ENCODE results near the gene LTBR.
A peak's percentile ranks its signal among the peaks of the same experiment; 100 is the strongest.

The LTBR gene

DNA sequence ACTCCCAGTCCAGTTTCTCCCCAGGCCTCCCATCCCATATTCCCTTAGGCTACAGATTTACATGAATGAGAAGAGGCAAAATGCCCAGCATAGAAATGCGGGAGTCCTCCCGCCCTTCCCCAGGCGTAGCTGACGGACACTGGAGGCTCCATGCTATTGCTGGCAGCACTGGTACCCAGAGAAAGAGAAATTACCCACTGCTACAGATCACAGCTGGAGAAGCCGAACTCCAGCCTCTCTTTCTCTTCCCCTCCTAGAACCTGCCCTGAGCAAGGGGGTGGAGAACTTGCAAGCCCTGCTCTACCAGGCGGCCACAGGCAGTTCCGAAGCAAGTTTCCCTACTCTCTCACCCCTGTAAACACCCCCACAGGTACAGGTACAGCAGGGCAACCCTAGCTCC, 3.6 kb downstream of the LTBR start:
- H2AK5ac ChIP-seq (ENCODE audit: low read depth, low read length), result no peak overlapping the region
- H2BK15ac ChIP-seq (ENCODE audit: low read length), result no peak overlapping the region
- H3K4me2 ChIP-seq (ENCODE audit: insufficient read depth, low read length, poor library complexity, severe bottlenecking), result no peak overlapping the region
- H2BK12ac ChIP-seq (ENCODE audit: low read length), result no peak overlapping the region
- no peaks in the 10 kb centered on the region for H3K79me1 ChIP-seq (ENCODE audit: low read depth, low read length)
- no peak overlapping the region for H2BK120ac ChIP-seq (ENCODE audit: low read depth, low read length)
- no peak overlapping the region for H3K9ac ChIP-seq (ENCODE audit: low read depth, low read length, poor library complexity)
- H3K9me3 ChIP-seq (replicated peaks in 1 of 2; ENCODE audit: control insufficient read depth in 2 of 2, insufficient read depth in 1 of 2, low read depth in 1 of 2, low read length in 2 of 2), result no peaks in the 10 kb centered on the region
- WGBS, 2 donors (ENCODE audit: extremely low coverage in 2 of 2, insufficient read length in 2 of 2, insufficient replicate concordance in 1 of 2), result no CpG with 5 or more reads among the region's 7 CpGs
- H3K27me3 ChIP-seq (ENCODE audit: control insufficient read depth in 3 of 3, insufficient read depth in 3 of 3, low read depth in 1 of 3, low read length in 3 of 3), result peaks cover 0 to 11% (median 1%) of the 10 kb centered on the region in 3 experiments
- no peak overlapping the region for H3K14ac ChIP-seq (ENCODE audit: low read length)
- H3K23ac ChIP-seq (ENCODE audit: low read depth, low read length, poor library complexity), result no peak overlapping the region
- H3K4me1 ChIP-seq (ENCODE audit: control insufficient read depth in 2 of 2, insufficient read depth in 1 of 2, low read depth in 1 of 2, low read length in 2 of 2), result peaks cover 0 to 4% of the 10 kb centered on the region in 2 donors
- no peak overlapping the region for H2BK5ac ChIP-seq (ENCODE audit: low read length)
- no peak overlapping the region for H2AFZ ChIP-seq (ENCODE audit: low read length)
- no peak overlapping the region for H3K4me3 ChIP-seq (ENCODE audit: low read length in 2 of 2)
- no peak overlapping the region for H4K8ac ChIP-seq (ENCODE audit: low read depth, low read length)
- H3K36me3 ChIP-seq (replicated peaks in 1 of 2; ENCODE audit: control insufficient read depth in 2 of 2, insufficient read depth in 2 of 2, low read length in 2 of 2), result no peaks in the 10 kb centered on the region
- no peak overlapping the region for H4K91ac ChIP-seq (ENCODE audit: low read depth, low read length, poor library complexity)
- no peak for DNase-seq (ENCODE audit: low spot score)
- no peak overlapping the region for H3K4ac ChIP-seq (ENCODE audit: low read length)
- H3K18ac ChIP-seq (ENCODE audit: low read length), result peak overlapping the region; percentile 19
- H3K27ac ChIP-seq (replicated peaks; ENCODE audit: low read length), result no peak overlapping the region

DNA sequence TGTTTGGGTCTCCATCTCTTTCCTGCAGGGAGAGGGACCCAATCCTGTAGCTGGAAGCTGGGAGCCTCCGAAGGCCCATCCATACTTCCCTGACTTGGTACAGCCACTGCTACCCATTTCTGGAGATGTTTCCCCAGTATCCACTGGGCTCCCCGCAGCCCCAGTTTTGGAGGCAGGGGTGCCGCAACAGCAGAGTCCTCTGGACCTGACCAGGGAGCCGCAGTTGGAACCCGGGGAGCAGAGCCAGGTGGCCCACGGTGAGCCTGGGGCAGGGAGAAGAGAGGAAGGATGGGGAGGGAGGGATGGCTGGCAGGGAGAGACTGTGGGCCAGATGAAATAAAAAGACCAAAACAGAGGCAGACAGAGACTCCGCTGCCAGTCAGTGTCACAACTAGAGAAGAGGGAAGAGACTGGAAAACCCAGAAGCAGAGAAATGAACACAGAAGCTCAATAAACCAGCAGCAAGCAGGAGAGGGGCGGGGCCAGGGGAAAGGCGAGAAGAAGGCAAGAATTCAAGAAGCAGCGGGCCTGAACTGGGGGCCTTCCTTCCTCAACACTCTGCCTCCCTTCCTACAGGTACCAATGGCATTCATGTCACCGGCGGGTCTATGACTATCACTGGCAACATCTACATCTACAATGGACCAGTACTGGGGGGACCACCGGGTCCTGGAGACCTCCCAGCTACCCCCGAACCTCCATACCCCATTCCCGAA, 6.3 kb downstream of the LTBR start:
- Histone ChIP-seq H4K91ac (ENCODE audit: low read depth, low read length, poor library complexity) (no peak overlapping the region), H3K4ac (ENCODE audit: low read length) (no peak overlapping the region), H3K27me3 (ENCODE audit: control insufficient read depth in 3 of 3, insufficient read depth in 3 of 3, low read depth in 1 of 3, low read length in 3 of 3) (peaks cover 0 to 11% (median 0%) of the 10 kb centered on the region in 3 experiments), H4K8ac (ENCODE audit: low read depth, low read length) (no peak overlapping the region), H3K79me1 (ENCODE audit: low read depth, low read length) (no peaks in the 10 kb centered on the region), H3K4me1 (ENCODE audit: control insufficient read depth in 2 of 2, insufficient read depth in 1 of 2, low read depth in 1 of 2, low read length in 2 of 2) (no peaks in the 10 kb centered on the region), H2BK15ac (ENCODE audit: low read length) (peak overlapping the region; percentile 77), H2BK5ac (ENCODE audit: low read length) (no peak overlapping the region), H3K18ac (ENCODE audit: low read length) (peak overlapping the region; percentile 27), H2AK5ac (ENCODE audit: low read depth, low read length) (no peak overlapping the region), H3K27ac (replicated peaks; ENCODE audit: low read length) (no peak overlapping the region), H2BK120ac (ENCODE audit: low read depth, low read length) (no peak overlapping the region), H3K4me3 (ENCODE audit: low read length in 2 of 2) (no peak overlapping the region), H2AFZ (ENCODE audit: low read length) (peak overlapping the region; percentile 55), H3K9me3 (replicated peaks in 1 of 2; ENCODE audit: control insufficient read depth in 2 of 2, insufficient read depth in 1 of 2, low read depth in 1 of 2, low read length in 2 of 2) (no peaks in the 10 kb centered on the region), H3K9ac (ENCODE audit: low read depth, low read length, poor library complexity) (peak overlapping the region; percentile 50), H3K14ac (ENCODE audit: low read length) (no peak overlapping the region), H3K36me3 (replicated peaks in 1 of 2; ENCODE audit: control insufficient read depth in 2 of 2, insufficient read depth in 2 of 2, low read length in 2 of 2) (no peaks in the 10 kb centered on the region), H3K4me2 (ENCODE audit: insufficient read depth, low read length, poor library complexity, severe bottlenecking) (no peak overlapping the region), H3K23ac (ENCODE audit: low read depth, low read length, poor library complexity) (peak overlapping the region; percentile 23), H2BK12ac (ENCODE audit: low read length) (no peak overlapping the region)
- WGBS, 2 donors (ENCODE audit: extremely low coverage in 2 of 2, insufficient read length in 2 of 2, insufficient replicate concordance in 1 of 2), result no CpG with 5 or more reads among the region's 15 CpGs
- no peak for DNase-seq (ENCODE audit: low spot score)

DNA sequence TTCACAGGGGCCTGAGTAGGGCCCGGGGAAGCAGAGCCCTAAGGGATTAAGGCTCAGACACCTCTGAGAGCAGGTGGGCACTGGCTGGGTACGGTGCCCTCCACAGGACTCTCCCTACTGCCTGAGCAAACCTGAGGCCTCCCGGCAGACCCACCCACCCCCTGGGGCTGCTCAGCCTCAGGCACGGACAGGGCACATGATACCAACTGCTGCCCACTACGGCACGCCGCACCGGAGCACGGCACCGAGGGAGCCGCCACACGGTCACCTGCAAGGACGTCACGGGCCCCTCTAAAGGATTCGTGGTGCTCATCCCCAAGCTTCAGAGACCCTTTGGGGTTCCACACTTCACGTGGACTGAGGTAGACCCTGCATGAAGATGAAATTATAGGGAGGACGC, 7.1 kb downstream of the LTBR start:
- H2BK5ac ChIP-seq (ENCODE audit: low read length), result no peak overlapping the region
- H3K4me3 ChIP-seq (ENCODE audit: low read length in 2 of 2), result no peak overlapping the region
- DNase-seq (ENCODE audit: low spot score), result no peak
- H3K4me1 ChIP-seq (ENCODE audit: control insufficient read depth in 2 of 2, insufficient read depth in 1 of 2, low read depth in 1 of 2, low read length in 2 of 2), result no peaks in the 10 kb centered on the region
- no peak overlapping the region for H3K27ac ChIP-seq (replicated peaks; ENCODE audit: low read length)
- peaks cover 0 to 11% (median 0%) of the 10 kb centered on the region in 3 experiments for H3K27me3 ChIP-seq (ENCODE audit: control insufficient read depth in 3 of 3, insufficient read depth in 3 of 3, low read depth in 1 of 3, low read length in 3 of 3)
- peaks cover 0 to 4% of the 10 kb centered on the region in 2 donors for H3K9me3 ChIP-seq (replicated peaks in 1 of 2; ENCODE audit: control insufficient read depth in 2 of 2, insufficient read depth in 1 of 2, low read depth in 1 of 2, low read length in 2 of 2)
- no peaks in the 10 kb centered on the region for H3K79me1 ChIP-seq (ENCODE audit: low read depth, low read length)
- H4K8ac ChIP-seq (ENCODE audit: low read depth, low read length), result no peak overlapping the region
- no peak overlapping the region for H2AFZ ChIP-seq (ENCODE audit: low read length)
- no peak overlapping the region for H3K9ac ChIP-seq (ENCODE audit: low read depth, low read length, poor library complexity)
- H4K91ac ChIP-seq (ENCODE audit: low read depth, low read length, poor library complexity), result no peak overlapping the region
- H3K4me2 ChIP-seq (ENCODE audit: insufficient read depth, low read length, poor library complexity, severe bottlenecking), result no peak overlapping the region
- H3K36me3 ChIP-seq (replicated peaks in 1 of 2; ENCODE audit: control insufficient read depth in 2 of 2, insufficient read depth in 2 of 2, low read length in 2 of 2), result no peaks in the 10 kb centered on the region
- H2BK15ac ChIP-seq (ENCODE audit: low read length), result peak overlapping the region; percentile 77
- no peak overlapping the region for H3K23ac ChIP-seq (ENCODE audit: low read depth, low read length, poor library complexity)
- H2AK5ac ChIP-seq (ENCODE audit: low read depth, low read length), result no peak overlapping the region
- H2BK12ac ChIP-seq (ENCODE audit: low read length), result no peak overlapping the region
- no peak overlapping the region for H2BK120ac ChIP-seq (ENCODE audit: low read depth, low read length)
- H3K14ac ChIP-seq (ENCODE audit: low read length), result no peak overlapping the region
- H3K18ac ChIP-seq (ENCODE audit: low read length), result no peak overlapping the region
- WGBS, 2 donors (ENCODE audit: extremely low coverage in 2 of 2, insufficient read length in 2 of 2, insufficient replicate concordance in 1 of 2), result no CpG with 5 or more reads among the region's 17 CpGs
- H3K4ac ChIP-seq (ENCODE audit: low read length), result no peak overlapping the region

DNA sequence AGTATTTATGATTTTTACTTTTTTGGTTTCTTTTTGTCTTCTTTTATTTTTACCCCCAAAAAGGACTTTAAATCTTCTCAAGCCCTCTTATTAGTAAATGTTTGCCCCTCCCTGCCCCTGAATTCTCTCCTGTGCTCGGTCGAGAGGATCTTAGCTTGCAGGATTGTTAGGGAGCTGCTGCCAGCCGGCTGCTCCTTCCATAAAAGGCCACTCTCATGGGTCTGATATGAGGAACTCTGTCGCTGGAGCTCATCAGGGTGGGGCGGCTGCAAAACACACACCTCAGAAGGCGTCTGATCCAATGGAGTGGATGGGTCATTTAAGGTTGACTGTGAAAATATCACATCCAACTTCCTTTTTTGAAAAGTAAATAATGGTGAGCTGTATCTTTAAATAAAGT, 8.5 kb downstream of the LTBR start:
- DNase-seq (ENCODE audit: low spot score), result no peak
- no peak overlapping the region for H2AK5ac ChIP-seq (ENCODE audit: low read depth, low read length)
- H3K18ac ChIP-seq (ENCODE audit: low read length), result no peak overlapping the region
- H3K4ac ChIP-seq (ENCODE audit: low read length), result no peak overlapping the region
- no peak overlapping the region for H2BK15ac ChIP-seq (ENCODE audit: low read length)
- WGBS, 2 donors (ENCODE audit: extremely low coverage in 2 of 2, insufficient read length in 2 of 2, insufficient replicate concordance in 1 of 2), result no CpG with 5 or more reads among the region's 6 CpGs
- no peaks in the 10 kb centered on the region for H3K4me1 ChIP-seq (ENCODE audit: control insufficient read depth in 2 of 2, insufficient read depth in 1 of 2, low read depth in 1 of 2, low read length in 2 of 2)
- H3K4me3 ChIP-seq (ENCODE audit: low read length in 2 of 2), result no peak overlapping the region
- H3K79me1 ChIP-seq (ENCODE audit: low read depth, low read length), result no peaks in the 10 kb centered on the region
- H2BK12ac ChIP-seq (ENCODE audit: low read length), result no peak overlapping the region
- no peak overlapping the region for H3K9ac ChIP-seq (ENCODE audit: low read depth, low read length, poor library complexity)
- H3K23ac ChIP-seq (ENCODE audit: low read depth, low read length, poor library complexity), result no peak overlapping the region
- no peak overlapping the region for H4K8ac ChIP-seq (ENCODE audit: low read depth, low read length)
- no peak overlapping the region for H3K27ac ChIP-seq (replicated peaks; ENCODE audit: low read length)
- no peak overlapping the region for H3K4me2 ChIP-seq (ENCODE audit: insufficient read depth, low read length, poor library complexity, severe bottlenecking)
- no peaks in the 10 kb centered on the region for H3K36me3 ChIP-seq (replicated peaks in 1 of 2; ENCODE audit: control insufficient read depth in 2 of 2, insufficient read depth in 2 of 2, low read length in 2 of 2)
- H2BK5ac ChIP-seq (ENCODE audit: low read length), result no peak overlapping the region
- peaks cover 0 to 8% (median 0%) of the 10 kb centered on the region in 3 experiments for H3K27me3 ChIP-seq (ENCODE audit: control insufficient read depth in 3 of 3, insufficient read depth in 3 of 3, low read depth in 1 of 3, low read length in 3 of 3)
- H3K14ac ChIP-seq (ENCODE audit: low read length), result no peak overlapping the region
- H2AFZ ChIP-seq (ENCODE audit: low read length), result no peak overlapping the region
- no peak overlapping the region for H4K91ac ChIP-seq (ENCODE audit: low read depth, low read length, poor library complexity)
- H3K9me3 ChIP-seq (replicated peaks in 1 of 2; ENCODE audit: control insufficient read depth in 2 of 2, insufficient read depth in 1 of 2, low read depth in 1 of 2, low read length in 2 of 2), result peaks cover 0 to 4% of the 10 kb centered on the region in 2 donors
- no peak overlapping the region for H2BK120ac ChIP-seq (ENCODE audit: low read depth, low read length)
